ENCODE data around the gene CYP39A1. TPM values are rescaled to one million over a fixed set of nuclear protein-coding genes. Genes with fewer than 3 reads are reported as not detected.
A peak's percentile ranks its signal among the peaks of the same experiment; 100 is the strongest.

Gene CYP39A1
- total and polyA plus RNA-seq, 9 donors = 9.0 to 22.9 (median 15.0) TPM

DNA sequence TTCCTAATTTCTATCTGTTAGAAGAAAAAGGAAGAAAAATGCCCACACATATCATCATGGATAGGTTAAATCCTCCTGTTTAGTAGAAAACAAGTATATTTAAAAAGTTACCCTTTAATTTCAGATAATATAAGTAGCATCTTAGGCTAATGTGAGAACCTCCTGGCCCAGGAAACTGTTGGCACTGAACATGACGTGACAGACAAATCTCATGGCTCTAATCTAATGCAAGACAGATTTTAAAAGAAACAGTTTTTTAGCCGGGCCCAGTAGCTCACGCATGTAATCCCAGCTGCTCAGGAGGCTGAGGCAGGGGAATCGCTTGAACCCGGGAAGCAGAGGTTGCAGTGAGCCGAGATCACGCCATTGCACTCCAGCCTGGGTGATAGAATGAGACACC, 22.9 kb downstream of the CYP39A1 start:
- H3K27ac ChIP-seq = no peak overlapping the region
- no peaks in the 10 kb centered on the region for H3K4me1 ChIP-seq (ENCODE audit: insufficient read depth)
- no peaks in the 10 kb centered on the region for H3K27me3 ChIP-seq
- H3K36me3 ChIP-seq = no peaks in the 10 kb centered on the region
- 87 to 90% (median 88%) methylated on average over 7 of the region's 7 CpGs for WGBS, 3 donors
- intact Hi-C loops (cut with DNase I) = loop anchor here (5.0 to 10.0 kb wide), 6 partner anchors 135 to 405 kb away; partner anchors contain the start of gene RCAN2 (in 2 of the 4)
- DNase-seq = no peak
- TF ChIP-seq EP300 (IDR thresholded peaks at IDR 0.05) (no peak), POLR2A (IDR thresholded peaks at IDR 0.05) (no peak)
- TF ChIP-seq, protein P1, sequence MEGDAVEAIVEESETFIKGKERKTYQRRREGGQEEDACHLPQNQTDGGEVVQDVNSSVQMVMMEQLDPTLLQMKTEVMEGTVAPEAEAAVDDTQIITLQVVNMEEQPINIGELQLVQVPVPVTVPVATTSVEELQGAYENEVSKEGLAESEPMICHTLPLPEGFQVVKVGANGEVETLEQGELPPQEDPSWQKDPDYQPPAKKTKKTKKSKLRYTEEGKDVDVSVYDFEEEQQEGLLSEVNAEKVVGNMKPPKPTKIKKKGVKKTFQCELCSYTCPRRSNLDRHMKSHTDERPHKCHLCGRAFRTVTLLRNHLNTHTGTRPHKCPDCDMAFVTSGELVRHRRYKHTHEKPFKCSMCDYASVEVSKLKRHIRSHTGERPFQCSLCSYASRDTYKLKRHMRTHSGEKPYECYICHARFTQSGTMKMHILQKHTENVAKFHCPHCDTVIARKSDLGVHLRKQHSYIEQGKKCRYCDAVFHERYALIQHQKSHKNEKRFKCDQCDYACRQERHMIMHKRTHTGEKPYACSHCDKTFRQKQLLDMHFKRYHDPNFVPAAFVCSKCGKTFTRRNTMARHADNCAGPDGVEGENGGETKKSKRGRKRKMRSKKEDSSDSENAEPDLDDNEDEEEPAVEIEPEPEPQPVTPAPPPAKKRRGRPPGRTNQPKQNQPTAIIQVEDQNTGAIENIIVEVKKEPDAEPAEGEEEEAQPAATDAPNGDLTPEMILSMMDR (IDR thresholded peaks at IDR 0.05) = no peak
- H3K9me3 ChIP-seq = no peaks in the 10 kb centered on the region
- no peak overlapping the region for H3K4me3 ChIP-seq

DNA sequence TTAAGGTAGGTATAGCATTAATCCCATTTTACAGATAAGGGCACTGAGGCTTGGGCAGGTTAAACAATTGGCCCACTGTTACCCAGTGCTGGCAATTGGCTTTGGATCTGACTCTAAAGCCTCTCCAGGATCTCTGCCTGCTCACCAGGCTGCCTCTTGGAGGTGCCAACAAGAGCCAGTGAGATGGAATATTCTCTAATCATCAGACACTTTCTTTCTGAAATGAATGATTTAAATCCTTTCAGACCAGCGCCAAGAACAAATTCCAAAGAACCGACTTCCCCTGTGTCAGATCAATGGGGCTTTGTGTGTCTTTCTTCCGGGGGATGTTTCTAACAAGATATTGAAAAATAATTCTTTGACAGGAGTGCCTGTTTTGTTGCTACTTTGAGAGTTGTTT, 23.6 kb downstream of the CYP39A1 start:
- Histone ChIP-seq H3K36me3 (no peaks in the 10 kb centered on the region), H3K27ac (no peak overlapping the region), H3K9me3 (no peaks in the 10 kb centered on the region), H3K4me1 (ENCODE audit: insufficient read depth) (no peaks in the 10 kb centered on the region), H3K4me3 (no peak overlapping the region), H3K27me3 (no peaks in the 10 kb centered on the region)
- intact Hi-C loops (cut with DNase I) = loop anchor here (5.0 to 10.0 kb wide), 6 partner anchors 134 to 404 kb away; partner anchors contain the start of gene RCAN2 (in 2 of the 4)
- DNase-seq = no peak
- no peak for TF ChIP-seq EP300 (IDR thresholded peaks at IDR 0.05)
- TF ChIP-seq, protein P1 (IDR thresholded peaks at IDR 0.05) = no peak
- TF ChIP-seq POLR2A (IDR thresholded peaks at IDR 0.05) = no peak
- 66 to 72% (median 71%) methylated on average over 3 of the region's 3 CpGs for WGBS, 3 donors

DNA sequence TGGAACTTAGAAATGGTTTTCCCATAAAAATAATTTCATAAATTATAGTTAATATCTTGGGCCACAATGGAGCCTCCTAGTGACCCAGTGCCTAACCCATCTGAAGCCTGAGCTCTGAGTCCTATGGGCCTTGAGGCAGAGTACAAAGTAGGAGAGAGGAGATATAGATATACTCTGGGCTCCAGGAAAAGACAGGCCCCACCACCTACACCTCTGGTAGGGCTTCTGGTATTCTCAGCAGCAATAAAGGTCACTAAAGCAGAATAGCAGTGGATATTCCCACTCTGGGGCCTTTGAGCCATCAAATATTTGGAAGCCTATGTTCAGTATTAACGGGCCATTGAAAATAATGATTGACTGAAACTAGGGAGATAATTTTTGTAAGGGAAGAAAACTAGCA, 24.1 kb downstream of the CYP39A1 start:
- H3K27ac ChIP-seq = no peak overlapping the region
- intact Hi-C loops (cut with DNase I) = loop anchor here (5.0 to 10.0 kb wide), 6 partner anchors 134 to 404 kb away; partner anchors contain the start of gene RCAN2 (in 2 of the 4)
- H3K36me3 ChIP-seq = no peaks in the 10 kb centered on the region
- H3K9me3 ChIP-seq = no peaks in the 10 kb centered on the region
- TF ChIP-seq POLR2A (IDR thresholded peaks at IDR 0.05) (no peak), EP300 (IDR thresholded peaks at IDR 0.05) (no peak)
- no peaks in the 10 kb centered on the region for H3K27me3 ChIP-seq
- no peaks in the 10 kb centered on the region for H3K4me1 ChIP-seq (ENCODE audit: insufficient read depth)
- 36 to 46% (median 45%) methylated on average over 1 of the region's 1 CpG for WGBS, 3 donors
- no peak for DNase-seq
- no peak overlapping the region for H3K4me3 ChIP-seq

DNA sequence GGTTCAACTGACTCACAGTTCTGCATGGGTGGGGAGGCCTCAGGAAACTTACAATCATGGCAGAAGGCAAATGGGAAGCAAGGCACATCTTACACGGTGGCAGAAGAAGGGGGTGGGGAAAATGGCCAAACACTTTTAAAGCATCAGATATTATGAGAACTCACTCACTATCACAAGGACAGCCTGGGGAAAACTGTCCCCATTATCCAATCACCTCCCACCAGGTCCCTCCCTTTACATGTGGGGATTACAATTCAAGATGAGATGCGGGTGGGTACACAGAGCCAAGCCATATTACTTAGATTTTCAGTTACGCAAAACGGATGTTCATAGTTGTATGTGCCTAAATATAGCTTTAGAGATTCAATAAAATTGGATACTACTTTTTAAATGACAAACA, 25.6 kb downstream of the CYP39A1 start:
- Histone ChIP-seq H3K9me3 (no peaks in the 10 kb centered on the region), H3K4me3 (no peak overlapping the region), H3K4me1 (ENCODE audit: insufficient read depth) (no peaks in the 10 kb centered on the region), H3K27ac (no peak overlapping the region), H3K27me3 (no peaks in the 10 kb centered on the region), H3K36me3 (no peaks in the 10 kb centered on the region)
- intact Hi-C loops (cut with DNase I) = loop anchor here (5.0 to 10.0 kb wide), 6 partner anchors 132 to 402 kb away; partner anchors contain the start of gene RCAN2 (in 2 of the 4)
- WGBS, 3 donors = 85 to 94% (median 87%) methylated on average over 4 of the region's 4 CpGs
- TF ChIP-seq EP300 (IDR thresholded peaks at IDR 0.05) (no peak), POLR2A (IDR thresholded peaks at IDR 0.05) (no peak)
- TF ChIP-seq, protein P1 (IDR thresholded peaks at IDR 0.05) = no peak
- DNase-seq = no peak

DNA sequence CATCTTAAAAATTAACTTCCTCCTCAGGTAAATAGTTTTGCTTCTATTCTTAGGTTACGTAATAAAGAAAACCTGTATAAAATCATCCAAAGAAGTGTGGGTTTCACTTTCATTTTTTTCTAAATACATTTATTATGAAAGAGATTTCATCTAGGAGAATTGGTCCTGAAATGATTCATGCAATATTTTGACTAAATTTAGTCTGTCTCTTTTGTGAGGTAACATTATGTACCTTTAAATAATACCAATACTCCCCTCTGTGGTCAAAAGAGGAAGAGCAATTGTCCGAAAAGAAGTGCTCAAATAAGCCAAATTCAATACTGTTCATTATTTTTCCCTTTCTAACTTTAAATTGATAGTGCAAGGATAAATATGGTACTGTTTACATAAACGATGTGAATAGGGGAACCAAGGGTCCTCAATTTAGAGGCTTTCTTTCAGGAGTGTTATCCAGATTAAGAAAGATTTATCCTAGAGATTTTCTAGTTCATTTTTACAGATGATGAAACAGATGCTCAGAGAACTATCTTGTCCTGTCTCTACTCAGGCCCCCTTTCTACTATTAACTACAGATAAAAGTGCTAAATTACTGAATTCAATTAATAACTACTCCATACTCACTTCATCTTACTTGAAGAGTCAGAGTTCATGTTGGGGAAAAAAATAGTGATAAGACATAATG, 26.2 kb downstream of the CYP39A1 start:
- no peak for DNase-seq

More for the DNA sequence above, 26.2 kb downstream of the CYP39A1 start:
- no peak overlapping the region for H3K4me3 ChIP-seq
- H3K4me1 ChIP-seq (ENCODE audit: insufficient read depth) = no peaks in the 10 kb centered on the region
- no peaks in the 10 kb centered on the region for H3K27me3 ChIP-seq
- intact Hi-C loops (cut with DNase I) = loop anchor here (5.0 to 10.0 kb wide), 6 partner anchors 132 to 402 kb away; partner anchors contain the start of gene RCAN2 (in 2 of the 4)
- WGBS, 3 donors = 14 to 19% (median 15%) methylated on average over 3 of the region's 3 CpGs
- H3K27ac ChIP-seq = no peak overlapping the region
- no peak for TF ChIP-seq POLR2A (IDR thresholded peaks at IDR 0.05)
- TF ChIP-seq, protein P1 (IDR thresholded peaks at IDR 0.05) = peak; percentile 28 to 75 (median 46)
- no peaks in the 10 kb centered on the region for H3K9me3 ChIP-seq
- no peaks in the 10 kb centered on the region for H3K36me3 ChIP-seq
